Measurements from ENCODE around the gene SNRPE.

SNRPE gene

GRCh38 chr1:203914292-203914691, 52.9 kb downstream of the SNRPE start:
- Mint-ChIP-seq H3K9me3 (peaks cover 5% of the 10 kb centered on the region), H3K4me1 (no peaks in the 10 kb centered on the region), H3K27ac (no peak overlapping the region)

DNA sequence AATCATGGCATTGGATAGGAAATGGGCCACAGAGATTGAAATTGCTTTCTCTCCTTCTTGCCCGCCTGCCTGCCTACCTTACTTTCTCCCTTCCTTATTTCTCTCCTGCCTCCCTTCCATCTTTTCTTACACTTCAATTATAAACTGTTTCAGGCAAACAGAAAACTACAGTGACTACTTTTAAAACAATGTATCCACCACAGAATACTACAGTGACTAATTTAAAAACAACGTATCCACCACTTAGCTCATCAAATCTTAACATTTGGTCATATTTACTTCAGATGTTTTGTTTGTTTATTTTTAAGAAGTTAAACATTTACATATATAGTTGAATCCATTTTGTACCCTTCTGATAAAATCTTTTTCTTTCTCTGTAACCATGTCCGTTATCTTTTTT, 54.4 kb downstream of the SNRPE start:
- no peak for TF ChIP-seq CTCF (IDR thresholded peaks at IDR 0.05; ENCODE audit: unreplicated experiment in 3 of 3)

More at GRCh38 chr1:203914292-203914691, 52.9 kb downstream of the SNRPE start:
- no peak for TF ChIP-seq CTCF (IDR thresholded peaks at IDR 0.05; ENCODE audit: unreplicated experiment in 3 of 3)
- Mint-ChIP-seq H3K36me3 (ENCODE audit: low read depth) (no peaks in the 10 kb centered on the region), H3K4me3 (no peak overlapping the region), H3K27me3 (ENCODE audit: low read depth) (no peaks in the 10 kb centered on the region)

DNA sequence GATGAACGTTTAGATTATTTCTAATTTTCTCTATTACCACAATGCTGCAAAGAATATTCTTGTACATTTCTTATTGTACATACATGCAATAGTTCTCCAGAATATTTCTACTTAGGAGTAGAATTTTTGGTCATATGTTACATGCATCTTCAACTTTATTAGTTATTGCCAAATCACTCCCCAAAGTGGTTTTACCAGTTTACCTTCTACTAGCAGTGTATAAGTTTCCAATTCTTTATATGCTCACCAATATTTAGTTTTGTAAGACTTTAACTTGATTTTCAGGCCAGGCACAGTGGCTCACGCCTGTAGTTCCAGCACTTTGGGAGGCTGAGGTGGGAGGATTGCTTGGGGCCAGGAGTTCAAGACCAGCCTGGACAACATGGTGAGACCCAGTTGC, 55.4 kb downstream of the SNRPE start:
- no peaks in the 10 kb centered on the region for H3K36me3 Mint-ChIP-seq (ENCODE audit: low read depth)

More for the DNA sequence above, 54.4 kb downstream of the SNRPE start:
- no peak overlapping the region for H3K4me3 Mint-ChIP-seq
- no peak overlapping the region for H3K27ac Mint-ChIP-seq
- no peaks in the 10 kb centered on the region for H3K4me1 Mint-ChIP-seq
- no peaks in the 10 kb centered on the region for H3K27me3 Mint-ChIP-seq (ENCODE audit: low read depth)
- no peaks in the 10 kb centered on the region for H3K36me3 Mint-ChIP-seq (ENCODE audit: low read depth)
- peaks cover 5% of the 10 kb centered on the region for H3K9me3 Mint-ChIP-seq

More for the DNA sequence above, 55.4 kb downstream of the SNRPE start:
- H3K9me3 Mint-ChIP-seq, result peaks cover 5% of the 10 kb centered on the region
- no peak for TF ChIP-seq CTCF (IDR thresholded peaks at IDR 0.05; ENCODE audit: unreplicated experiment in 3 of 3)
- H3K27ac Mint-ChIP-seq, result no peak overlapping the region
- no peaks in the 10 kb centered on the region for H3K4me1 Mint-ChIP-seq
- H3K27me3 Mint-ChIP-seq (ENCODE audit: low read depth), result no peaks in the 10 kb centered on the region
- H3K4me3 Mint-ChIP-seq, result no peak overlapping the region

All from nephron (organoid).